Measurements from ENCODE around the gene POLR3E.

DNA sequence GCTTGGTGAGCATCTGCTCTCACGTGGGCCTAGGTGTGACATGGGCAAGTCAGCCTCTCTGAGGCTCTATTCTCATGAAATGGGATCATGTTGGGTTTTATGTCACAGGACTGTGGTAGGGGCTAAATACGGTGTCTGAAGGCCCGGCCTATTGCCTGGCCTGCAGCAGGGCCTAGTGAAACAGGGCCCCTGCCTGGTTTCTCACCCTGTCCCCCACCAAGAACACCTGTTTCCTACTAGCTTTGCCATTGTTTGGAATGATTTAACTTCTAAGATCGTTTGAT lies 29.1 kb downstream of the POLR3E start:
- TF ChIP-seq, protein P1, sequence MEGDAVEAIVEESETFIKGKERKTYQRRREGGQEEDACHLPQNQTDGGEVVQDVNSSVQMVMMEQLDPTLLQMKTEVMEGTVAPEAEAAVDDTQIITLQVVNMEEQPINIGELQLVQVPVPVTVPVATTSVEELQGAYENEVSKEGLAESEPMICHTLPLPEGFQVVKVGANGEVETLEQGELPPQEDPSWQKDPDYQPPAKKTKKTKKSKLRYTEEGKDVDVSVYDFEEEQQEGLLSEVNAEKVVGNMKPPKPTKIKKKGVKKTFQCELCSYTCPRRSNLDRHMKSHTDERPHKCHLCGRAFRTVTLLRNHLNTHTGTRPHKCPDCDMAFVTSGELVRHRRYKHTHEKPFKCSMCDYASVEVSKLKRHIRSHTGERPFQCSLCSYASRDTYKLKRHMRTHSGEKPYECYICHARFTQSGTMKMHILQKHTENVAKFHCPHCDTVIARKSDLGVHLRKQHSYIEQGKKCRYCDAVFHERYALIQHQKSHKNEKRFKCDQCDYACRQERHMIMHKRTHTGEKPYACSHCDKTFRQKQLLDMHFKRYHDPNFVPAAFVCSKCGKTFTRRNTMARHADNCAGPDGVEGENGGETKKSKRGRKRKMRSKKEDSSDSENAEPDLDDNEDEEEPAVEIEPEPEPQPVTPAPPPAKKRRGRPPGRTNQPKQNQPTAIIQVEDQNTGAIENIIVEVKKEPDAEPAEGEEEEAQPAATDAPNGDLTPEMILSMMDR (IDR thresholded peaks at IDR 0.05; ENCODE audit: extremely low read depth in 1 of 2, insufficient read depth in 1 of 2, low read depth in 1 of 2, low read length in 2 of 2), result no peak
- TF ChIP-seq POLR2AphosphoS5 (IDR thresholded peaks at IDR 0.05; ENCODE audit: insufficient read depth, low read depth, low read length) (no peak), JUN (IDR thresholded peaks at IDR 0.05; ENCODE audit: borderline replicate concordance, insufficient read depth, insufficient read length, low read depth) (no peak), EZH2 (IDR thresholded peaks at IDR 0.05; ENCODE audit: borderline replicate concordance, low read depth, low read length, severe bottlenecking) (no peak), POLR2A (IDR thresholded peaks at IDR 0.05; ENCODE audit: low read depth, low read length) (no peak), MYC (IDR thresholded peaks at IDR 0.05; ENCODE audit: low read depth, low read length) (no peak)
